HG03354 (cell line): ENCODE data around the gene BUB1B.
"Not testable (repeated sequence)": the region's sequence is repeated elsewhere in the genome, so short reads cannot be mapped to it uniquely, and the experiment has no call there.

ENCODE experiments used
- ATAC-seq: cut with Tn5 transposase; IDR thresholded peaks from one replicate; pipeline ENCODE4 v1.9.1; 2021; ENCODE audit warnings: mild to moderate bottlenecking; ENCODE audit not compliant: unreplicated experiment, poor library complexity, severe bottlenecking

The BUB1B gene

GRCh38 chr15:40160689-40161688, at the start of gene BUB1B:
Gene BUB1B (plus strand): TSS chr15:40161069. CDS start chr15:40161221, 152 bp downstream.
- peak; percentile 91 for ATAC-seq

- no peak for ATAC-seq
Measured at GRCh38 chr15:40111888-40112287, 49.0 kb upstream of the BUB1B start.

- ATAC-seq: no peak
Measured at GRCh38 chr15:40112789-40113188, 48.1 kb upstream of the BUB1B start.

- ATAC-seq: no peak
Measured at GRCh38 chr15:40114218-40114617, 46.7 kb upstream of the BUB1B start.

- not testable (repeated sequence) for ATAC-seq
Measured at GRCh38 chr15:40115106-40115505, 45.8 kb upstream of the BUB1B start.

GRCh38 chr15:40115670-40116093, 45.2 kb upstream of the BUB1B start:
- ATAC-seq: peak; percentile 94

GRCh38 chr15:40118473-40118872, 42.4 kb upstream of the BUB1B start:
- ATAC-seq: no peak

- ATAC-seq: no peak
Measured at GRCh38 chr15:40121911-40122638, 38.8 kb upstream of the BUB1B start.

- ATAC-seq: not testable (repeated sequence)
Measured at GRCh38 chr15:40122989-40123388, 37.9 kb upstream of the BUB1B start.

GRCh38 chr15:40123863-40124262, 37.0 kb upstream of the BUB1B start:
- not testable (repeated sequence) for ATAC-seq

GRCh38 chr15:40124333-40124732, 36.5 kb upstream of the BUB1B start:
- ATAC-seq: not testable (repeated sequence)

- ATAC-seq: not testable (repeated sequence)
Measured at GRCh38 chr15:40124807-40125285, 36.0 kb upstream of the BUB1B start.

- no peak for ATAC-seq
Measured at GRCh38 chr15:40125950-40126349, 34.9 kb upstream of the BUB1B start.

GRCh38 chr15:40128766-40129660, 31.9 kb upstream of the BUB1B start:
- ATAC-seq: no peak

GRCh38 chr15:40130118-40130517, 30.8 kb upstream of the BUB1B start:
- ATAC-seq: no peak

- no peak for ATAC-seq
Measured at GRCh38 chr15:40130799-40131502, 29.9 kb upstream of the BUB1B start.

- ATAC-seq: no peak
Measured at GRCh38 chr15:40133544-40133943, 27.3 kb upstream of the BUB1B start.

GRCh38 chr15:40134885-40135284, 26.0 kb upstream of the BUB1B start:
- no peak for ATAC-seq
